ENCODE data around the gene SIK1.
"Not testable (repeated sequence)": the region's sequence is repeated elsewhere in the genome, so short reads cannot be mapped to it uniquely, and the experiment has no call there.

SIK1 gene

GRCh38 chr21:43439316-43440075 is 12.6 kb upstream of the SIK1 start:
- DNase-seq (ENCODE audit: low read depth) = not testable (repeated sequence)

GRCh38 chr21:43436272-43436671 is 9.3 kb upstream of the SIK1 start:
- not testable (repeated sequence) for DNase-seq (ENCODE audit: low read depth)

- DNase-seq (ENCODE audit: low read depth) = not testable (repeated sequence)
These were observed 6.6 kb upstream of the SIK1 start for GRCh38 chr21:43433340-43434136.

- not testable (repeated sequence) for DNase-seq (ENCODE audit: low read depth)
These were observed 4.0 kb upstream of the SIK1 start for GRCh38 chr21:43430830-43431416.

- DNase-seq (ENCODE audit: low read depth) = not testable (repeated sequence)
These were observed 2.0 kb upstream of the SIK1 start for GRCh38 chr21:43428964-43429363.

GRCh38 chr21:43427242-43427559 is 270 bp upstream of the SIK1 start:
- DNase-seq (ENCODE audit: low read depth) = not testable (repeated sequence)

GRCh38 chr21:43426004-43426403 is 927 bp downstream of the SIK1 start:
- DNase-seq (ENCODE audit: low read depth) = not testable (repeated sequence)

GRCh38 chr21:43419475-43419874 is 7.5 kb downstream of the SIK1 start:
- DNase-seq (ENCODE audit: low read depth) = not testable (repeated sequence)

GRCh38 chr21:43414576-43414975 is 12.4 kb downstream of the SIK1 start:
- not testable (repeated sequence) for DNase-seq (ENCODE audit: low read depth)

GRCh38 chr21:43412020-43412788 is 14.7 kb downstream of the SIK1 start:
- not testable (repeated sequence) for DNase-seq (ENCODE audit: low read depth)

- not testable (repeated sequence) for DNase-seq (ENCODE audit: low read depth)
These were observed 16.4 kb downstream of the SIK1 start for GRCh38 chr21:43410456-43411068.

- DNase-seq (ENCODE audit: low read depth) = not testable (repeated sequence)
These were observed 19.8 kb downstream of the SIK1 start for GRCh38 chr21:43407139-43407538.

GRCh38 chr21:43404450-43404849 is 22.5 kb downstream of the SIK1 start:
- DNase-seq (ENCODE audit: low read depth) = not testable (repeated sequence)

- DNase-seq (ENCODE audit: low read depth) = not testable (repeated sequence)
These were observed 23.1 kb downstream of the SIK1 start for GRCh38 chr21:43403651-43404430.

GRCh38 chr21:43401125-43401524 is 25.8 kb downstream of the SIK1 start:
- DNase-seq (ENCODE audit: low read depth) = not testable (repeated sequence)

GRCh38 chr21:43399595-43400015 is 27.3 kb downstream of the SIK1 start:
- not testable (repeated sequence) for DNase-seq (ENCODE audit: low read depth)

GRCh38 chr21:43399136-43399535 is 27.8 kb downstream of the SIK1 start:
- DNase-seq (ENCODE audit: low read depth) = not testable (repeated sequence)

- not testable (repeated sequence) for DNase-seq (ENCODE audit: low read depth)
These were observed 28.4 kb downstream of the SIK1 start for GRCh38 chr21:43398533-43398932.

GRCh38 chr21:43398000-43398399 is 28.9 kb downstream of the SIK1 start:
- not testable (repeated sequence) for DNase-seq (ENCODE audit: low read depth)

GRCh38 chr21:43397439-43397808 is 29.5 kb downstream of the SIK1 start:
- not testable (repeated sequence) for DNase-seq (ENCODE audit: low read depth)

All from HS-5 (cell line).